SIG-M5 treated with dmso at 0.1 percent for 504 hours (cell line): ENCODE data around the gene MPIG6B.

Experiments used
- DNase-seq: peaks from one replicate; lab custom pipeline; 2025; ENCODE audit not compliant: unreplicated experiment; lab: John Stamatoyannopoulos, UW

The MPIG6B gene

DNA sequence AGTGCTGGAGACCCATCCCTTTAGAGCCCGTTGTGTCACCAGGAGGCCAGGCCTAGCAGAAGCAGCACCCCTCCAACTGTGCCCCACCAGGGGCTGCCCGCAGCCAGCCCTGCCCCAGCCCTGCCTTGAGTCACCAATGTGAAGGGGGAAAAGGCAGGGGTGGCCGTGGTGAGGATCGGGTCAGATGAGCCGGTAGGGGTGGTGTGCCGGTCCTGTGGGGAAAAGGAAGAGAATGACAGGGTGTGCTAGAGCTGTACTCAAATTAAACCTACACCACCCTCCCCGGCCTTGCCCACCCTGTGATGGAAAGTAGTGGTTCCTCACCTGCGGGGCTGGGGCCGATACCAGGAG lies 42.4 kb downstream of the MPIG6B start:
- no peak for DNase-seq

DNA sequence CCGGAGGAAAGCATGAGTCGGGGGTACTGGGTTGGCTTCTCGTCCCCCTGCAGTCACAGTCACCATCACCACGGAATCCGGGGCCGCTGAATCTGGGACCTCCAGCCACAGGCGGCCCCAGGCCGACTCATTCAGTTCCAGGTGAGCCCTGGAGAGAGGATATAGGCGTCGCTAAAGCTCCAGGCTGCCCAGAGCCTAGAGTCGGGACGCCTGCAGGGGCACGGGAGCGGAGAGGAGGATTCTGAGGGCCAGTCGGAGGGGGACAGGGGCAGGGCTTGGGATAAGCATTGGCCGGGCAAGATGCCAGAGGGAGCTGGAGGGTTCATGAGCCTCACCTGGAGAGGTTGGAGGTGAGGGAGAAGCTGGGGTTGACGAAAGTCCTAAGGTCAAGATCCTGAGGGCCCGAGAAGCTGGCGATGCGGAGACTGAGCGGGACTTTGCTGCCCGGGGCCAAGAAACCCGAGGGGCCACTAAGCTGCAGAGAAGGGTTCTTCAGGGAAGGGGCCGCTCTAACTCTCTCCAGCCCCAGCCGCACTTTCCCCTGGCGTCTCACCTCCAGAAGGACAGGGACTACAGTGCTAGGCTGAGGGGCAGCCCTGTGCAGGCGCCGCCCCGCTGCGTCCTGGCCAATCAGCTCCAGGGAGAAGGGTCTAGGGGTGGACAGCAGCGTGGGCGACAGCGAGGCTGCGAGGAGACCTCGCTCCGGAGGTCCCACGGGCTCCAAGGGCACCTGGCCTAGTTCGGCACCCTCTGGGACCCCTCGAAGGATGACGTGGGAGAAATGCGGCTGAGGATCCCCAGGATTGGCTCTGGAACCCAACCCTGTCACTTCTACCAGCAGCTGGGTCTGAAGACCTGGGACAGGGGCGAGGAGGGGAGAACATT lies 43.0 kb downstream of the MPIG6B start:
- DNase-seq, result no peak

DNA sequence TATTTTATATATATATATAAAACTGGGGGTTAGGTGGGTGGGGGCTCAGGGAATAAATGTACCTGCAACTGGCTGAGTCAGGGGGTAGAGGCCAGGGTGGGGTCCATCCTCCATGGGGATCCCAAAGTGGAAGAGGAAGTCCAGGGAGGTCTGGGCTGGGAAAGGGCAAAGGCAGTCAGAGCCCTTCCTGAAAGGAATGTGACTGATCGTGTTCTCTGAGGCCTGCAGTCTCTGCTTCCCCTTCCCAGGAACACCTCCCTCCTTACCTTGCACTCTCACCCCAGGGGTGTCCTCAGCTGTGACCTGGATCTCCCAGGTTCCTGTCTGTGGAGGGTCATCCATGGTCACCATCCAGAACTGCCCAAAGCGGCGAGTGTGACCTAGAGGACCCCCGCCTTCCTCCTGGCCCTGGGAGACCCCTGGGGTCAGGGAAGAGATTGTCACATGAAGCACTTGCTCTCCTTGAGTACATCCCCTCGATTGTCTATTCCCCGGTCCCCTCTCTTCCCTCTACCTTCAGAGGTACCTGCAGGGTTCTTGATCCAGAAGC lies 44.0 kb downstream of the MPIG6B start:
- DNase-seq, result no peak

DNA sequence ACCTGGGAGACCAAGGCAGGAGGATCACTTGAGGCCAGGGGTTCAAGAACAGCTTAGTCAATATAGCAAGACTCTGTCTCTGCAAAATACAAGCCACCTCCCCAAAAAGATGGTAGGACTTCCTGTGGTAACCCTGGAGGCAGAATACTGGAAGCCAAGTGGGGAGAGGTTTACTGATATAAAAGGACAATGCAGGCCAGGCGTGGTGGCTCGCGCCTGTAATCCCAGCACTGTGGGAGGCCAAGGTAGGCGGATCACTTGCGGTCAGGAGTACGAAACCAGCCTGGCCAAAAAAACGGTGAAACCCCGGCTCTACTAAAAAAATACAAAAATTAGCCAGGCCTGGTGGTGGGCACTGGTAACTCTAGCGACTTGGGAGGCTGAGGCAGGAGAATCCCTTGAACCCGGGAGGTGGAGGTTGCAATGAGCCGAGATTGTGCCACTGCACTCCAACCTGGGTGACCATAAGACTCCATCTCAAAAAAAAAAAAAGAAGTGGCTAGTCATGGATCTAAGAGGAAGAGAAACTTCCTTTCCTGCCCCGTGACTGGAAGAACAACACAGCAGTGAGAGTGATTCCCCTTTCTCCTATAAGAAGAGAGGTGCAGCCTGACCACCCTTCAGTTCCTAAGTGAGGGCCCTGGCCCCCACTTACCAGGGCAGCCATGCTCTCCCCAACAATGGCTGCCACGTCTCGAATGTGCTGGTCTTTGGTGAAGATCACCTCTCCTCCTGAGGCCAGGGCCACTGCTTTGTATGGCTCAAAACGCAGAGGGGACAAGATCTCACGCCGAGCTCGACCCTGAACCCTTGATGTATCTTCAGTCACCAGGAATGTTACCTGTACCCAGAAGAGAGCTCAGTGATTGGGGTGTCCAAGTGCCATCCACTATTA lies 45.4 kb downstream of the MPIG6B start:
- peak; percentile 38 for DNase-seq

- DNase-seq, result peak; percentile 73
These were observed 46.7 kb downstream of the MPIG6B start for GRCh38 chr6:31769684-31770371.

GRCh38 chr6:31770860-31771259 lies 47.7 kb downstream of the MPIG6B start:
- no peak for DNase-seq

DNA sequence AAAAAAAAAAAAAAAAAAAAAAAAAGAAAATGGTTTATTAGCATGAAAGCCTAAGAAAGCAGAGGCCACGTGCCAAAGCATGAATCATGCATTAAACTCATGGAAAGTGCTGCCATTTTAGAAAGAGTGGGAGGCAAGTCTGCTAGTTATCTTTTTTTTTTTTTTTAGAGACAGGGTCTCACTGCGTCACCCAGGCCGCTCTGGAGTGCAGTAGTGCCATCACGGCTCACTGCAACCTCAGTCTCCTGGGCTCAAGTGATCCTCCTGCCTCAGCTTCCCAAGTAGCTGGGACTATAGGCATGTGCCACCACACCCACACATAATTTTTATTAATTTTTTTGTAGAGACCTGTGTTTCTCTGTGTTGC lies 48.8 kb downstream of the MPIG6B start:
- DNase-seq, result no peak

GRCh38 chr6:31775184-31775583 lies 52.0 kb downstream of the MPIG6B start:
- no peak for DNase-seq

GRCh38 chr6:31775633-31776484 lies 52.7 kb downstream of the MPIG6B start:
- DNase-seq, result no peak
